GM13977 (cell line): ENCODE results near the gene GDPGP1.
"Not testable (repeated sequence)": the region's sequence is repeated elsewhere in the genome, so short reads cannot be mapped to it uniquely, and the experiment has no call there.

Experiments
- DNase-seq: peaks from one replicate; pipeline ENCODE4 v3.0.0; 2012; ENCODE audit warnings: low spot score
- in situ Hi-C: fragments of 300-500 bp; cut with MboI; formaldehyde crosslinking; loops from one replicate; pipeline ENCODE4 v1.12.0; 2022; ENCODE audit warnings: low sequenced_read_pairs, low pct_unique_long_range_greater_than_20kb, mixed read lengths, inconsistent platforms; ENCODE audit not compliant: unreplicated experiment
- TF ChIP-seq, protein P1 (sequence below): IDR thresholded peaks from 2 replicates; pipeline ENCODE4 v1.5.1; 2012; ENCODE audit warnings: mild to moderate bottlenecking, control low read depth; ENCODE audit not compliant: insufficient read depth; ENCODE audit errors: extremely low read depth, missing control alignments

Gene GDPGP1, protein sequence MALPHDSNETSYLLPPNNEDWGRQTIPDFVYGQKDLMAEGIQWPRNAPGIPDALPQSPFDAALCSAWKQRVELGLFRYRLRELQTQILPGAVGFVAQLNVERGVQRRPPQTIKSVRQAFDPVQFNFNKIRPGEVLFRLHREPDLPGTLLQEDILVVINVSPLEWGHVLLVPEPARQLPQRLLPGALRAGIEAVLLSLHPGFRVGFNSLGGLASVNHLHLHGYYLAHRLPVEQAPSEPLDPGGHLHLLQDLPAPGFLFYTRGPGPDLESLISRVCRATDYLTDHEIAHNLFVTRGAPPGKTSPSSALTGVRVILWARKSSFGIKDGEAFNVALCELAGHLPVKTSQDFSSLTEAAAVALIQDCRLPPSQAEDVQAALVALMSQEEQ

DNA sequence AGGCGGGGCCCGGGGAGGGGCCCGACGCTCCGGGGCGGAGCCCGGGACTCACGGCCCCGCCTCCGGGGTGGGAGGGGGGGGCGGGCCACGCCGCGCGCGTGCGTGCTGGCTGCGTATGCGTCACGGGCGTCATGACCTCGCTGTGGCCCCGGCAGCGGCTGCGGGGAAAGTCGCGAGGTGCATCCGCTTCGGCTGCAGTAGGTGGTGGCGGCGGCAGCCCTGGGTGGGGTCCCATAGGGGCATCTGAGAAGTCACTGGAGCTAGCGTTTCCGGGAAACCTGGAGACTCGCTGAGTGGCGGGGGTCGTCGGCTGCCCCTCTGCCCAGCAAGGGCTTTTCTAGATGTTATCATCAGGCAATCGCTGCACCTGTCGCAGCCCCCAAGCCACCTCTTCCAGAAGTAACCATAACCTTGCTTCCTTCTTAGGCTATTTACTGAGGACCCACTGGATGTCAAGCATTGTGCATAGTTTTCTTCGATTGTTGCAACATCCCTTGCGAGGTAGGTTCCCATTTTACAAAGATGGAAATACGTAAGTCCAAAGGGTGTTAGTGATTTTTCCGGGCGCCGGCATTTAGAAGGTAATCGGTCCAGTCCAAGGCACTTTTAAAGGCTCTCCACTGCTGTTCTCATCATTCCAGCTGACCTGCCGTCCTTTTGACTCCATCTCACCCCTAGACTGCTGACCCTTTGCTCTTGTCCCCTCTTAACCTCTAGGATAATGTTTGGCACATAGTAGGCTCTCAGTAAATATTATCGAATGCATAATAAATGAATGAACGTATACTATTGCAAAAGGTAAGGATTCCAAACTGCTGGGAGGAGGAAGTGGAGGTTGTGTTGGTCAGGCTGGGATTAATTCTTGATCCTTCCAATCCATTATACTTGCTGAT is at the start of gene GDPGP1:
Gene GDPGP1 (plus strand): TSS at position 114 of the 893 bp plus-strand sequence. CDS start 6,700 bp downstream, outside the sequence.
- in situ Hi-C loops: no loop called here
- TF ChIP-seq, protein P1, sequence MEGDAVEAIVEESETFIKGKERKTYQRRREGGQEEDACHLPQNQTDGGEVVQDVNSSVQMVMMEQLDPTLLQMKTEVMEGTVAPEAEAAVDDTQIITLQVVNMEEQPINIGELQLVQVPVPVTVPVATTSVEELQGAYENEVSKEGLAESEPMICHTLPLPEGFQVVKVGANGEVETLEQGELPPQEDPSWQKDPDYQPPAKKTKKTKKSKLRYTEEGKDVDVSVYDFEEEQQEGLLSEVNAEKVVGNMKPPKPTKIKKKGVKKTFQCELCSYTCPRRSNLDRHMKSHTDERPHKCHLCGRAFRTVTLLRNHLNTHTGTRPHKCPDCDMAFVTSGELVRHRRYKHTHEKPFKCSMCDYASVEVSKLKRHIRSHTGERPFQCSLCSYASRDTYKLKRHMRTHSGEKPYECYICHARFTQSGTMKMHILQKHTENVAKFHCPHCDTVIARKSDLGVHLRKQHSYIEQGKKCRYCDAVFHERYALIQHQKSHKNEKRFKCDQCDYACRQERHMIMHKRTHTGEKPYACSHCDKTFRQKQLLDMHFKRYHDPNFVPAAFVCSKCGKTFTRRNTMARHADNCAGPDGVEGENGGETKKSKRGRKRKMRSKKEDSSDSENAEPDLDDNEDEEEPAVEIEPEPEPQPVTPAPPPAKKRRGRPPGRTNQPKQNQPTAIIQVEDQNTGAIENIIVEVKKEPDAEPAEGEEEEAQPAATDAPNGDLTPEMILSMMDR: no peak
- DNase-seq: no peak

DNA sequence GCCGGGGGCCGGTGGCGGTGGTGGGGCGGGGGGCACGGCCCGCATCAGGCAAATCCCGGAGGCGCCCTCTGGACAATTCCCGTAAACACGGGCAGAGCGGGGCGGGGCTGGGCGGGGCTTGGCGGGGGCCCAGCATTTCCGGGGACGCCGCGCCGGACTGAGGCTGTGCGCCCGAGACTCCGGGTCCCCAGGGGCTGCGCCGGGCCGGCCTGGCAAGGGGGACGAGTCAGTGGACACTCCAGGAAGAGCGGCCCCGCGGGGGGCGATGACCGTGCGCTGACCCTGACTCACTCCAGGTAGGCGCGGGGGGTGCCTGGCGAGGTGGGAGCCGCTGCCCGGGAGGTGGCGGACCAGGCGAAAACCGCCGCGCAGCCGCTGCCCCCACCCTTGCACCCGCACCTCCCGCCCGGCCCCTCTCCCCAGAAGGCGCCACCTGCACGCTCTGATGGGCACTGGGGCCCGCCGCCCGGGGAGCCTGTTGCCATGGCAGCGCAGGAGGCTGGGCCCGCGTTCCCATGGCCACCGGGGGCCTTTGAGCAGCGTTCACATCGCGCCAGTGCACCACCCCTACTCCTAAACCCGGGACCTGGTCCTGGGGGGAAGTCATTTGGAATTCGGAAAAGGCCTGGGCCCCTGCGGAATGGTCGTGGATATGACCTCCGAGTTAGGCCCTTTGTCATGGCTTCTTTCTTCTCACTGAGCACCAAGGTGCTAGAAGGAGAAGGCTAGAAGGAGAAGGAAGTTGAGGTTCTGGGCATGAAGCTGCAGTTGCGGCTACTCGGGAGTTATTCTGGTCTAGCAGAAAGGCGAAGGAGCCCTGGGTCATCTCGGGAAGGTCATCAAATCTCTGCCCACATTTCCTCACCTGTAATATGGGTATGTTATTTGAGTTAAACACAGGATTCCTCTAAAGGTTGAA is 49.0 kb upstream of the GDPGP1 start:
- TF ChIP-seq, protein P1: no peak
- peak; percentile 88 for DNase-seq
- in situ Hi-C loops: no loop called here

DNA sequence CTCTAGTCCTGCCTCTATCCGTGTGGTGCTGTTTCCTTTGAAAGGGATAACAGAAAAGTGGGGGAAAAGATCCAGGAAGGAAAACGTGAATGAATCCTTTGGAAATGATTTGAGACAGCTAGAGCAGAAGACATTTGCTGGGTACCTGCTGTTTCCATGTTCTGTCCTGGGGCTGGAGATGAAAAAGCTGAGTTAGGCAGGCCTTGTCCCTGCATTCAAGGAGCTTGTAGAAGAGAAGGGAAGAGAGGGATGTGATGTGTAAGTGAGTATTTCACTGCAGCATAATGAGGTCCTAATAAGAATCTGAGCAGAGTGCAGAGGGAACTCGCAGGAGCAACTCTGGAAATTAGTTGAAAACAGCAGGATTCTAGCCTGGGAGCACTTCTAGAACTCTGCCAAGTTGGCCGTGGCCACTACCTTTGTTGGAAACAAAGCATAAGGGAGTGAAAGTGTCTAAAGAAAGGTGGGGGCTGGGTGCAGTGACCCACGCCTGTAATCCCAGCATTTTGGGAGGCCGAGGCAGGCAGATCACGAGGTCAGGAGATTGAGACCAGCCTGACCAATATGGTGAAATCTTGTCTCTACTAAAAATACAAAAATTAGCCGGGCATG is 46.6 kb upstream of the GDPGP1 start:
- TF ChIP-seq, protein P1: no peak
- DNase-seq: no peak
- in situ Hi-C loops: no loop called here

DNA sequence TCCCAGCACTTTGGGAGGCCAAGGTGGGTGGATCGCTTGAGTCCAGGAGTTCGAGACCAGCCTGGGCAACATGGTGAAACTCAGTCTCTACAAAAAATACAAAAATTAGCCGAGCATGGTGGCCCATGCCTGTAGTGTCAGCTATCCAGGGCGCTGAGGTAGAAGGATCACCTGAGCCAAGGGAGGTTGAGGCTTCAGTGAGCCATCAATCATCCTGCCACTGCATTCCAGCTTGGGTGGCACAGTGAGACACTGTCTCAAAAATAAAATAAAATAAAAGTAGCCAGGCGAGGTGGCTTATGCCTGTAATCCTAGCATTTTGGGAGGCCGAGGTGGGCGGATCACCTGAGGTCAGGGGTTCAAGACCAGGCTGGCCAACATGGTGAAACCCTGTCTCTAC is 45.9 kb upstream of the GDPGP1 start:
- DNase-seq, in situ Hi-C loops: not testable (repeated sequence)

DNA sequence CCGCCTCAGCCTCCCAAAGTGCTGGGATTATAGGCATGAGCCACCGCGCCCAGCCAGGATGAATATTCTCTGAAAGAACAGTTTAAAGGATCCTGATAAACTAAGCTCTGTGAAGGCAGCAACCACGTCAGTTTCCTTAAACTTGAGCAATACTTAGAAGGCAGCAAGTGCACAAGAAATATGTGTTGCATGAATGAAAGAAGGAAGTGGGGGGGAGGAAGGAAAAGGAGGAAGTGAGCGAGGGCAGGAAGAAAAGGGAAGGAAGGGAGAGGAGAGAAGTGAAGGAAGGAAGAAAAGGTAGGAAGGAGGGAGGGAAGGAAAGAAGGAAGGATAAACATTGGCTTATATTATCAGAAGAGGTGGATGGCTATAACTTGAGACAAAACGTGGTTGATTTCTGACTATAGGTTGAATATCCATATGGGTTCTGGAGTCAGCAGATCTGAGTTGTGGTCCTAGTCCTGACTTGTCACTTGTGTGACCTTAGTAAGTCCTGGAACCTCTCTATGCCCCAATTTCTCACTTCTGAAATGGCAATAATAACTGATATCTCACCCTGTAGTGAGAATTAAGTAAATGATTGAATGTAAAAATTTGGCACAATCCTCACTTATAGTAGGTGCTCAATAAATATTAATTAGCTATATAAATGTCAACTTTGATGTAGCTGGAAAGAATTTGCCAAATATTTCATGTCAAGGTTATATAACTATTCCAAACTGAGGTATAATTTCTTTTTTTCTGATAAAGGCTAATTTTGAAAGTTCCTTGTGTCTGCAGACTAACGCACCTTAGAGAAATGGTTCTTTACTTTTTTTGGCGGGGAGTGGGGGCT is 44.9 kb upstream of the GDPGP1 start:
- TF ChIP-seq, protein P1: no peak
- in situ Hi-C loops: no loop called here
- DNase-seq: no peak
